Measurements from ENCODE around the gene FNBP1. TPM values are rescaled to one million over a fixed set of nuclear protein-coding genes. Genes with fewer than 3 reads are reported as not detected.

FNBP1 gene
- total RNA-seq, 1 donor from 2014 or later = 21.9 TPM

- H3K36me3 ChIP-seq (ENCODE audit: control insufficient read depth in 3 of 3, insufficient read depth in 3 of 3, low read length in 3 of 3) = peaks cover 38 to 50% (median 48%) of the 10 kb centered on the region in 3 donors
- H3K27ac ChIP-seq (ENCODE audit: low read depth, low read length) = no peak overlapping the region
- H3K4me1 ChIP-seq (ENCODE audit: control insufficient read depth in 3 of 3, insufficient read depth in 3 of 3, low read length in 3 of 3) = no peaks in the 10 kb centered on the region
- H3K9ac ChIP-seq (ENCODE audit: low read depth in 1 of 3, low read length in 3 of 3) = no peak overlapping the region
- H3K4me3 ChIP-seq (ENCODE audit: low read length in 3 of 3) = no peak overlapping the region
- no peaks in the 10 kb centered on the region for H3K27me3 ChIP-seq (ENCODE audit: control insufficient read depth in 3 of 3, insufficient read depth in 3 of 3, low read length in 3 of 3)
- no peaks in the 10 kb centered on the region for H3K9me3 ChIP-seq (ENCODE audit: control insufficient read depth in 3 of 3, low read length in 3 of 3)
Measured at GRCh38 chr9:129864991-129865647, 177.9 kb downstream of the FNBP1 start.

- no peaks in the 10 kb centered on the region for H3K9me3 ChIP-seq (ENCODE audit: control insufficient read depth in 3 of 3, low read length in 3 of 3)
- H3K27me3 ChIP-seq (ENCODE audit: control insufficient read depth in 3 of 3, insufficient read depth in 3 of 3, low read length in 3 of 3) = no peaks in the 10 kb centered on the region
- H3K4me1 ChIP-seq (ENCODE audit: control insufficient read depth in 3 of 3, insufficient read depth in 3 of 3, low read length in 3 of 3) = no peaks in the 10 kb centered on the region
- H3K4me3 ChIP-seq (ENCODE audit: low read length in 3 of 3) = no peak overlapping the region
- no peak overlapping the region for H3K27ac ChIP-seq (ENCODE audit: low read depth, low read length)
- no peak overlapping the region for H3K9ac ChIP-seq (ENCODE audit: low read depth in 1 of 3, low read length in 3 of 3)
- H3K36me3 ChIP-seq (ENCODE audit: control insufficient read depth in 3 of 3, insufficient read depth in 3 of 3, low read length in 3 of 3) = peaks cover 40 to 56% (median 55%) of the 10 kb centered on the region in 3 donors
Measured at GRCh38 chr9:129863059-129863690, 179.8 kb downstream of the FNBP1 start.

- no peak overlapping the region for H3K4me3 ChIP-seq (ENCODE audit: low read length in 3 of 3)
- no peak overlapping the region for H3K9ac ChIP-seq (ENCODE audit: low read depth in 1 of 3, low read length in 3 of 3)
- no peaks in the 10 kb centered on the region for H3K27me3 ChIP-seq (ENCODE audit: control insufficient read depth in 3 of 3, insufficient read depth in 3 of 3, low read length in 3 of 3)
- no peak overlapping the region for H3K27ac ChIP-seq (ENCODE audit: low read depth, low read length)
- no peaks in the 10 kb centered on the region for H3K9me3 ChIP-seq (ENCODE audit: control insufficient read depth in 3 of 3, low read length in 3 of 3)
- no peaks in the 10 kb centered on the region for H3K4me1 ChIP-seq (ENCODE audit: control insufficient read depth in 3 of 3, insufficient read depth in 3 of 3, low read length in 3 of 3)
- H3K36me3 ChIP-seq (ENCODE audit: control insufficient read depth in 3 of 3, insufficient read depth in 3 of 3, low read length in 3 of 3) = peaks cover 48 to 62% (median 59%) of the 10 kb centered on the region in 3 donors
Measured at GRCh38 chr9:129861447-129861827, 181.6 kb downstream of the FNBP1 start.

GRCh38 chr9:129860653-129861446 is 182.1 kb downstream of the FNBP1 start:
- no peak overlapping the region for H3K9ac ChIP-seq (ENCODE audit: low read depth in 1 of 3, low read length in 3 of 3)
- H3K4me3 ChIP-seq (ENCODE audit: low read length in 3 of 3) = no peak overlapping the region
- peaks cover 49 to 63% (median 62%) of the 10 kb centered on the region in 3 donors for H3K36me3 ChIP-seq (ENCODE audit: control insufficient read depth in 3 of 3, insufficient read depth in 3 of 3, low read length in 3 of 3)
- no peaks in the 10 kb centered on the region for H3K9me3 ChIP-seq (ENCODE audit: control insufficient read depth in 3 of 3, low read length in 3 of 3)
- no peak overlapping the region for H3K27ac ChIP-seq (ENCODE audit: low read depth, low read length)
- no peaks in the 10 kb centered on the region for H3K27me3 ChIP-seq (ENCODE audit: control insufficient read depth in 3 of 3, insufficient read depth in 3 of 3, low read length in 3 of 3)
- H3K4me1 ChIP-seq (ENCODE audit: control insufficient read depth in 3 of 3, insufficient read depth in 3 of 3, low read length in 3 of 3) = no peaks in the 10 kb centered on the region

- Histone ChIP-seq H3K9ac (ENCODE audit: low read depth in 1 of 3, low read length in 3 of 3) (no peak overlapping the region), H3K27me3 (ENCODE audit: control insufficient read depth in 3 of 3, insufficient read depth in 3 of 3, low read length in 3 of 3) (no peaks in the 10 kb centered on the region), H3K4me3 (ENCODE audit: low read length in 3 of 3) (no peak overlapping the region), H3K4me1 (ENCODE audit: control insufficient read depth in 3 of 3, insufficient read depth in 3 of 3, low read length in 3 of 3) (no peaks in the 10 kb centered on the region), H3K27ac (ENCODE audit: low read depth, low read length) (no peak overlapping the region), H3K9me3 (ENCODE audit: control insufficient read depth in 3 of 3, low read length in 3 of 3) (no peaks in the 10 kb centered on the region), H3K36me3 (ENCODE audit: control insufficient read depth in 3 of 3, insufficient read depth in 3 of 3, low read length in 3 of 3) (peaks cover 51 to 72% (median 59%) of the 10 kb centered on the region in 3 donors)
Measured at GRCh38 chr9:129858167-129858962, 184.6 kb downstream of the FNBP1 start.

- H3K4me3 ChIP-seq (ENCODE audit: low read length in 3 of 3) = no peak overlapping the region
- H3K36me3 ChIP-seq (ENCODE audit: control insufficient read depth in 3 of 3, insufficient read depth in 3 of 3, low read length in 3 of 3) = peaks cover 62 to 76% (median 64%) of the 10 kb centered on the region in 3 donors
- H3K9ac ChIP-seq (ENCODE audit: low read depth in 1 of 3, low read length in 3 of 3) = no peak overlapping the region
- H3K27me3 ChIP-seq (ENCODE audit: control insufficient read depth in 3 of 3, insufficient read depth in 3 of 3, low read length in 3 of 3) = no peaks in the 10 kb centered on the region
- no peak overlapping the region for H3K27ac ChIP-seq (ENCODE audit: low read depth, low read length)
- no peaks in the 10 kb centered on the region for H3K4me1 ChIP-seq (ENCODE audit: control insufficient read depth in 3 of 3, insufficient read depth in 3 of 3, low read length in 3 of 3)
- H3K9me3 ChIP-seq (ENCODE audit: control insufficient read depth in 3 of 3, low read length in 3 of 3) = no peaks in the 10 kb centered on the region
Measured at GRCh38 chr9:129857207-129857606, 185.8 kb downstream of the FNBP1 start.

GRCh38 chr9:129854588-129855110 is 188.3 kb downstream of the FNBP1 start:
- H3K27ac ChIP-seq (ENCODE audit: low read depth, low read length) = no peak overlapping the region
- H3K9ac ChIP-seq (ENCODE audit: low read depth in 1 of 3, low read length in 3 of 3) = no peak overlapping the region
- no peaks in the 10 kb centered on the region for H3K27me3 ChIP-seq (ENCODE audit: control insufficient read depth in 3 of 3, insufficient read depth in 3 of 3, low read length in 3 of 3)
- no peak overlapping the region for H3K4me3 ChIP-seq (ENCODE audit: low read length in 3 of 3)
- no peaks in the 10 kb centered on the region for H3K9me3 ChIP-seq (ENCODE audit: control insufficient read depth in 3 of 3, low read length in 3 of 3)
- no peaks in the 10 kb centered on the region for H3K4me1 ChIP-seq (ENCODE audit: control insufficient read depth in 3 of 3, insufficient read depth in 3 of 3, low read length in 3 of 3)
- H3K36me3 ChIP-seq (ENCODE audit: control insufficient read depth in 3 of 3, insufficient read depth in 3 of 3, low read length in 3 of 3) = peaks cover 58 to 77% (median 63%) of the 10 kb centered on the region in 3 donors

GRCh38 chr9:129853614-129854013 is 189.4 kb downstream of the FNBP1 start:
- Histone ChIP-seq H3K27me3 (ENCODE audit: control insufficient read depth in 3 of 3, insufficient read depth in 3 of 3, low read length in 3 of 3) (no peaks in the 10 kb centered on the region), H3K4me3 (ENCODE audit: low read length in 3 of 3) (no peak overlapping the region), H3K27ac (ENCODE audit: low read depth, low read length) (no peak overlapping the region), H3K9me3 (ENCODE audit: control insufficient read depth in 3 of 3, low read length in 3 of 3) (no peaks in the 10 kb centered on the region), H3K9ac (ENCODE audit: low read depth in 1 of 3, low read length in 3 of 3) (no peak overlapping the region), H3K36me3 (ENCODE audit: control insufficient read depth in 3 of 3, insufficient read depth in 3 of 3, low read length in 3 of 3) (peaks cover 54 to 72% (median 57%) of the 10 kb centered on the region in 3 donors), H3K4me1 (ENCODE audit: control insufficient read depth in 3 of 3, insufficient read depth in 3 of 3, low read length in 3 of 3) (no peaks in the 10 kb centered on the region)

- Histone ChIP-seq H3K4me3 (ENCODE audit: low read length in 3 of 3) (no peak overlapping the region), H3K36me3 (ENCODE audit: control insufficient read depth in 3 of 3, insufficient read depth in 3 of 3, low read length in 3 of 3) (peaks cover 45 to 62% (median 48%) of the 10 kb centered on the region in 3 donors), H3K27ac (ENCODE audit: low read depth, low read length) (no peak overlapping the region), H3K9me3 (ENCODE audit: control insufficient read depth in 3 of 3, low read length in 3 of 3) (no peaks in the 10 kb centered on the region), H3K27me3 (ENCODE audit: control insufficient read depth in 3 of 3, insufficient read depth in 3 of 3, low read length in 3 of 3) (no peaks in the 10 kb centered on the region), H3K4me1 (ENCODE audit: control insufficient read depth in 3 of 3, insufficient read depth in 3 of 3, low read length in 3 of 3) (no peaks in the 10 kb centered on the region), H3K9ac (ENCODE audit: low read depth in 1 of 3, low read length in 3 of 3) (no peak overlapping the region)
Measured at GRCh38 chr9:129852579-129852978, 190.4 kb downstream of the FNBP1 start.
